Fibroblast of lung (primary cell): ENCODE results near the gene SPATS2L. TPM values are rescaled to one million over a fixed set of nuclear protein-coding genes. Genes with fewer than 3 reads are reported as not detected.

Source experiments
- DNase-seq, 2 donors: peaks; one replicate each; pipeline versions ENCODE4 v3.0.0 to v3.0.0-alpha.2; 2010; ENCODE audit warnings: low read depth in 2 of 2
- H2AFZ ChIP-seq: 2 replicates; pipeline ENCODE4 v1.5.1; 2012; ENCODE audit warnings: low read length, control low read depth, inconsistent platforms
- H3K27ac ChIP-seq: 2 replicates; pipeline ENCODE4 v1.5.1; 2011; ENCODE audit warnings: low read length, control low read depth; ENCODE audit not compliant: insufficient read depth
- H3K27me3 ChIP-seq: 2 replicates; pipeline ENCODE4 v1.5.1; 2011; ENCODE audit warnings: mild to moderate bottlenecking, low read length; ENCODE audit not compliant: control insufficient read depth, insufficient read depth
- H3K36me3 ChIP-seq: 2 replicates; pipeline ENCODE4 v1.5.1; 2011; ENCODE audit warnings: low read length; ENCODE audit not compliant: control insufficient read depth, insufficient read depth
- H3K4me1 ChIP-seq: 2 replicates; pipeline ENCODE4 v1.5.1; 2011; ENCODE audit warnings: low read length; ENCODE audit not compliant: control insufficient read depth, insufficient read depth; ENCODE audit errors: extremely low read depth
- H3K4me2 ChIP-seq: 2 replicates; pipeline ENCODE4 v1.5.1; 2011; ENCODE audit warnings: low read length, control low read depth; ENCODE audit not compliant: insufficient read depth; ENCODE audit errors: extremely low read depth
- H3K4me3 ChIP-seq, 4 experiments: fragments of 200-600 bp in 1 of 4; sonication (generic) in 1 of 4; replicated peaks in 1 of 4; 2 replicates each; pipeline ENCODE4 v1.5.1; 2011 to 2016; ENCODE audit warnings: low read length in 4 of 4, low read depth in 3 of 4, mild to moderate bottlenecking in 3 of 4, control low read depth in 2 of 4, inconsistent platforms in 1 of 4, mixed read lengths in 1 of 4; ENCODE audit not compliant: insufficient read depth in 1 of 4; ENCODE audit errors: control extremely low read depth in 1 of 4
- H3K79me2 ChIP-seq: 2 replicates; pipeline ENCODE4 v1.5.1; 2012; ENCODE audit warnings: mild to moderate bottlenecking, low read length, inconsistent platforms; ENCODE audit not compliant: control insufficient read depth, insufficient read depth
- H3K9ac ChIP-seq: 2 replicates; pipeline ENCODE4 v1.5.1; 2011; ENCODE audit warnings: mild to moderate bottlenecking, low read length, control low read depth; ENCODE audit not compliant: insufficient read depth
- H3K9me3 ChIP-seq: 2 replicates; pipeline ENCODE4 v1.5.1; 2012; ENCODE audit warnings: low read depth, low read length; ENCODE audit not compliant: control insufficient read depth, insufficient read depth
- H4K20me1 ChIP-seq: 2 replicates; pipeline ENCODE4 v1.5.1; 2011; ENCODE audit warnings: low read length; ENCODE audit not compliant: control insufficient read depth, insufficient read depth; ENCODE audit errors: extremely low read depth
- CTCF ChIP-seq, 2 donors: IDR thresholded peaks in 1 of 2; conservative IDR thresholded peaks in 1 of 2; 1 replicate in 1 of 2; 2 replicates in 1 of 2; pipeline ENCODE4 v1.5.1; 2011 to 2012; ENCODE audit warnings: low read length in 2 of 2, control low read depth in 1 of 2, inconsistent platforms in 1 of 2, low read depth in 1 of 2, mild to moderate bottlenecking in 1 of 2
- EZH2 ChIP-seq: IDR thresholded peaks from 2 replicates; pipeline ENCODE4 v1.5.1; 2012; ENCODE audit warnings: low read length, control low read depth, mild to moderate bottlenecking; ENCODE audit errors: missing control alignments
- polyA plus RNA-seq, 2 donors: library from polyadenylated mRNA; depleted of rRNA in 1 of 2; stranded (reverse) in 1 of 2; unstranded in 1 of 2; fragments of >200 nt; gene quantifications; 2 replicates each; pipeline ENCODE4 v1.2.1, GENCODE V29; 2011 to 2012; ENCODE audit warnings: missing spikeins in 1 of 2
- total RNA-seq: library from RNA; depleted of rRNA; stranded (reverse); fragments of >200 nt; gene quantifications from 2 replicates; pipeline ENCODE4 v1.2.1, GENCODE V29; 2014

The SPATS2L gene
- total and polyA plus RNA-seq, 2 donors (not counting 1 experiment from before 2014, with no cell fraction given) = 73.8 to 291 TPM

- Histone ChIP-seq H3K9ac (no peak overlapping the region), H3K4me2 (no peak overlapping the region), H3K79me2 (no peaks in the 10 kb centered on the region), H3K9me3 (no peaks in the 10 kb centered on the region), H2AFZ (no peak overlapping the region), H3K4me3 (no peak overlapping the region), H3K27ac (no peak overlapping the region), H3K4me1 (no peaks in the 10 kb centered on the region), H3K27me3 (no peaks in the 10 kb centered on the region), H4K20me1 (no peaks in the 10 kb centered on the region), H3K36me3 (peaks cover 14% of the 10 kb centered on the region)
- no peak for TF ChIP-seq CTCF (conservative IDR thresholded peaks at IDR 0.05 in 1 of 2, IDR thresholded peaks at IDR 0.05 in 1 of 2; ENCODE audit: low read depth in 1 of 2, low read length in 2 of 2)
- TF ChIP-seq EZH2 = no peak
- no peak for DNase-seq
These were observed 111.9 kb downstream of the SPATS2L start for GRCh38 chr2:200418399-200418798.

- H3K79me2 ChIP-seq = no peaks in the 10 kb centered on the region
- no peaks in the 10 kb centered on the region for H3K4me1 ChIP-seq
- no peaks in the 10 kb centered on the region for H3K27me3 ChIP-seq
- no peaks in the 10 kb centered on the region for H3K9me3 ChIP-seq
- H3K9ac ChIP-seq = no peak overlapping the region
- no peak for TF ChIP-seq EZH2
- TF ChIP-seq CTCF (conservative IDR thresholded peaks at IDR 0.05 in 1 of 2, IDR thresholded peaks at IDR 0.05 in 1 of 2; ENCODE audit: low read depth in 1 of 2, low read length in 2 of 2) = no peak
- no peak overlapping the region for H3K27ac ChIP-seq
- no peaks in the 10 kb centered on the region for H4K20me1 ChIP-seq
- no peak overlapping the region for H3K4me3 ChIP-seq
- peaks cover 13% of the 10 kb centered on the region for H3K36me3 ChIP-seq
- no peak overlapping the region for H3K4me2 ChIP-seq
- H2AFZ ChIP-seq = no peak overlapping the region
- no peak for DNase-seq
These were observed 112.8 kb downstream of the SPATS2L start for GRCh38 chr2:200419325-200419724.

DNA sequence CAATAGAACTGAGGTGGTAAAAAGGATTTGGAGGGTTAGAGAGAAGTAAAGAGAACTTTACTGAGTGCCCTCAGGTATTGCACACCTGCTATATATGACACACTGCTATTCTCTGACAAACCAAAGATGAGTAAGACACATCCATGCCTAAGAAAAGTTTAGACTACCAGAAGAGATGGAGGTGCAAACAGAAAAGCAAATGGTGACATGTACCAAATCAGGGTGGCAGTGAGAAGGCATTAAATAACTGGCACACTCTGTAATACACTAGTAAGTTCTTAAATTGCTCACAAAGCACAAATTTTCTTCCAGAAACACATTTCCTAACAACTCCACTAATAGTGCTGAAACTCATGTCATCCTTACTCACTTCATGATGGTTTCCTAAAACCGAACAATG lies 114.8 kb downstream of the SPATS2L start:
- H3K9me3 ChIP-seq = no peaks in the 10 kb centered on the region
- no peaks in the 10 kb centered on the region for H3K27me3 ChIP-seq
- H2AFZ ChIP-seq = no peak overlapping the region
- no peaks in the 10 kb centered on the region for H3K79me2 ChIP-seq
- H3K36me3 ChIP-seq = peaks cover 13% of the 10 kb centered on the region
- no peak overlapping the region for H3K9ac ChIP-seq
- no peak overlapping the region for H3K4me3 ChIP-seq
- H3K4me2 ChIP-seq = no peak overlapping the region
- no peak for DNase-seq
- no peak overlapping the region for H3K27ac ChIP-seq
- H4K20me1 ChIP-seq = no peaks in the 10 kb centered on the region
- TF ChIP-seq EZH2 = no peak
- TF ChIP-seq CTCF (conservative IDR thresholded peaks at IDR 0.05 in 1 of 2, IDR thresholded peaks at IDR 0.05 in 1 of 2; ENCODE audit: low read depth in 1 of 2, low read length in 2 of 2) = no peak
- no peaks in the 10 kb centered on the region for H3K4me1 ChIP-seq
